ENCODE data around the gene SCGB1D2. TPM values are rescaled to one million over a fixed set of nuclear protein-coding genes. Genes with fewer than 3 reads are reported as not detected.

The SCGB1D2 gene
- total and polyA plus RNA-seq, 4 donors = not detected

DNA sequence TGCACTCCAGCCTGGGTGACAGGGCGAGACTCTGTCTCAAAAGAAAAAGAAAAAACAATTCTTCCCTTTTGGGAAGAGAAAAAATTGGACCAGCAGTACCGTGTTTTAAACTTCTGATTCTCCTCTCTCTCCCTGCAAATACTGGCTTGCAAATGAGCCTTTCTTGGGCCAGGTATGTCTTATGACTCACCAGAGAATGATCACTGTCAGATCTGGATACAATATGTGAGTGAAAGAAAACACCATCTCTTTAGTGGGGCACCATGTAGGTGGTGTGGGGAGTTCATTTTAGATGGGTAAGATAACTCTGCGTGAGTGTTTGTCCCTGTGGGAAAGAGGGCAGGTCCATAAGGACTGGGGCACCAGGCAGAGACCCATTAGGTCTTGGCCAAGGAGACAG, 25.5 kb downstream of the SCGB1D2 start:
- H3K4me1 ChIP-seq (ENCODE audit: control insufficient read depth in 1 of 2, insufficient read depth in 2 of 2, low read length in 2 of 2) = no peaks in the 10 kb centered on the region
- ATAC-seq (ENCODE audit: low FRiP score) (no peak), DNase-seq (no peak)
- no peaks in the 10 kb centered on the region for H3K9me3 ChIP-seq (ENCODE audit: control insufficient read depth, low read length)
- 54 to 75% methylated on average over 3 of the region's 3 CpGs for WGBS, 2 donors
- H3K27me3 ChIP-seq (ENCODE audit: control insufficient read depth in 1 of 2, insufficient read depth in 2 of 2, low read length in 1 of 2) = peaks cover 0 to 3% of the 10 kb centered on the region in 2 donors
- no peak overlapping the region for H3K4me3 ChIP-seq (ENCODE audit: low read length in 2 of 2)
- no peaks in the 10 kb centered on the region for H3K36me3 ChIP-seq (ENCODE audit: control insufficient read depth in 1 of 2, insufficient read depth in 2 of 2, low read length in 1 of 2)
- intact Hi-C loops (cut with DNase I) = no loop called here
- H3K27ac ChIP-seq (ENCODE audit: low read depth in 1 of 2, low read length in 2 of 2) = no peak overlapping the region

DNA sequence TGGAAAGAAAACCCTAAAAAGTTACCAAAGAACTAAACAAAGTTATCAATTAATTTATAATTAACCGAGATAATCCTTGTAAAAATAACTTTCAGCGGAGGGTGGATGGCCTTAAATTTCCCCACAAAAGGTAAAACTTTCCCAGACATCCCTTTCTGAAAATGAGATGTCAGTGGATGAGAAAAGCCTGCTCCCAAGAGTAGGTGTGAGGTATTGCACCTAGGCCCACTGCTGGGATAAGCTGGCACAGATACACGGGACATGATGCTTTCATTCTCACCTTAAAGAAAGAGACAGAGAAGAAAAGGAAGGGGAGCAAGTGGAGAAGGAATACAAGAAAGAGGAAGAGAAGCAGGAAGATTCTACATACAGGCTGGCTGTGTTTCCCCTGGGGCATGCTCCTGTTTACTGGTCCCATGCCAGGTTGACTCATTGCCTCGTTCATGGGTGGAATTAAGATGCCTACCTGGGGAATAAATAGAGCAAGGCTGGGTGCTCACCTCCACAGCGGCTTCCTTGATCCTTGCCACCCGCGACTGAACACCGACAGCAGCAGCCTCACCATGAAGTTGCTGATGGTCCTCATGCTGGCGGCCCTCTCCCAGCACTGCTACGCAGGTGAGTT, 27.7 kb downstream of the SCGB1D2 start, which contains the start of gene SCGB2A2:
TSS of gene SCGB2A2 (plus strand) at position 505 of the 625 bp plus-strand sequence. CDS start at position 564, 59 bp downstream.
- ATAC-seq (ENCODE audit: low FRiP score) (no peak), DNase-seq (no peak)
- Histone ChIP-seq H3K4me1 (ENCODE audit: control insufficient read depth in 1 of 2, insufficient read depth in 2 of 2, low read length in 2 of 2) (no peaks in the 10 kb centered on the region), H3K9me3 (ENCODE audit: control insufficient read depth, low read length) (no peaks in the 10 kb centered on the region), H3K27ac (ENCODE audit: low read depth in 1 of 2, low read length in 2 of 2) (no peak within 1 kb of the TSS), H3K36me3 (ENCODE audit: control insufficient read depth in 1 of 2, insufficient read depth in 2 of 2, low read length in 1 of 2) (no peaks in the 10 kb centered on the region), H3K27me3 (ENCODE audit: control insufficient read depth in 1 of 2, insufficient read depth in 2 of 2, low read length in 1 of 2) (peaks cover 0 to 3% of the 10 kb centered on the region in 2 donors), H3K4me3 (ENCODE audit: low read length in 2 of 2) (no peak within 1 kb of the TSS)
- 72 to 73% methylated on average over 10 of the region's 10 CpGs for WGBS, 2 donors
- intact Hi-C loops (cut with DNase I) = no loop called here

DNA sequence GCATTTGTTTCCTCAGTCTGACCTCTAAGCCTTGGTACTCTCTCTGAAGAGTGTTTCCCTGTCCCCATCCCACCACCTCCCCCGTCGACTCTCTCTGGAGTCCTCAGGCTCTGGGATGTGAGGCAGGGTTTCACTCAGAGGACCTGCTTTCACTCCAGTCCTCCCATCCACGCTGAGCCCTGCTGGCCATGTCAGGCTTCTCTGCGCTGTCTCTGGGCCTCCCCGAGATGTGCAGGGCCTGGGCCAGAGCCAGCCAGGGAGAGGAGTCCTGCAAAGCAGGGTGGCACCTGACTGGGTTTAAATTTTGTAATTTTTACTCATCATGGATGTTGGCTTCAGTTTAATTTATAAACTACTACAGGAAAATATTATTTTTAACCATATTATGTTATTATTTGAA, 31.2 kb downstream of the SCGB1D2 start:
- H3K4me1 ChIP-seq (ENCODE audit: control insufficient read depth in 1 of 2, insufficient read depth in 2 of 2, low read length in 2 of 2) = no peaks in the 10 kb centered on the region
- WGBS, 2 donors = 73% methylated on average over 5 of the region's 5 CpGs

DNA sequence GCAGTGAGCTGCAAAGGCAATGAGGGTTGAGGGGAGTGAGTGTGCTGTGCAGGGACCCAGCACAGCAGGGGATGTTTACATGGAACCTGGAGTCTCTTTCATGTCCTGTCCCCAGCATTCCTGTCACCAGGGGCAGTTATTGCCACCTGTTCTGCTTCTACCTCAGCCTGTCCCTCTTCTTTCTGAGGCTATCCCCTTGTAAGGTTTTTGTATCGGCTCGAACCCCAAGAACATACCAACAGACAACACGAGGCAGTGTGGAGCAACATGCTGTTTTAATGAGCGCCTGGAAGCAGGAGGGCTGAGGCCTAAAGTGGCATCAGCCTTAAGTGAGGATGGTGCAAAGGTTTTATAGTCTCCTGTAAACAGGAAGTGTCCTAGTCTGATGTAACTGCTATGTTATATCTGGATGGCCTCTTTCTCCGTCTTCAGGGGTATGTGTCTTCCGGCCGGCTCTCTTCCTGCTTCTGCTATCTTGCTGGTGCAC, 31.8 kb downstream of the SCGB1D2 start:
- no peak overlapping the region for H3K4me3 ChIP-seq (ENCODE audit: low read length in 2 of 2)
- H3K4me1 ChIP-seq (ENCODE audit: control insufficient read depth in 1 of 2, insufficient read depth in 2 of 2, low read length in 2 of 2) = no peaks in the 10 kb centered on the region
- H3K27ac ChIP-seq (ENCODE audit: low read depth in 1 of 2, low read length in 2 of 2) = no peak overlapping the region
- WGBS, 2 donors = 77 to 78% methylated on average over 7 of the region's 7 CpGs
- ATAC-seq (ENCODE audit: low FRiP score) (no peak), DNase-seq (no peak)
- no peaks in the 10 kb centered on the region for H3K9me3 ChIP-seq (ENCODE audit: control insufficient read depth, low read length)
- no peaks in the 10 kb centered on the region for H3K27me3 ChIP-seq (ENCODE audit: control insufficient read depth in 1 of 2, insufficient read depth in 2 of 2, low read length in 1 of 2)
- no peaks in the 10 kb centered on the region for H3K36me3 ChIP-seq (ENCODE audit: control insufficient read depth in 1 of 2, insufficient read depth in 2 of 2, low read length in 1 of 2)
- intact Hi-C loops (cut with DNase I) = no loop called here

More for the DNA sequence above, 31.2 kb downstream of the SCGB1D2 start:
- Histone ChIP-seq H3K36me3 (ENCODE audit: control insufficient read depth in 1 of 2, insufficient read depth in 2 of 2, low read length in 1 of 2) (no peaks in the 10 kb centered on the region), H3K4me3 (ENCODE audit: low read length in 2 of 2) (no peak overlapping the region), H3K27me3 (ENCODE audit: control insufficient read depth in 1 of 2, insufficient read depth in 2 of 2, low read length in 1 of 2) (no peaks in the 10 kb centered on the region), H3K27ac (ENCODE audit: low read depth in 1 of 2, low read length in 2 of 2) (no peak overlapping the region), H3K9me3 (ENCODE audit: control insufficient read depth, low read length) (no peaks in the 10 kb centered on the region)
- intact Hi-C loops (cut with DNase I) = no loop called here
- ATAC-seq (ENCODE audit: low FRiP score) = no peak
- no peak for DNase-seq

DNA sequence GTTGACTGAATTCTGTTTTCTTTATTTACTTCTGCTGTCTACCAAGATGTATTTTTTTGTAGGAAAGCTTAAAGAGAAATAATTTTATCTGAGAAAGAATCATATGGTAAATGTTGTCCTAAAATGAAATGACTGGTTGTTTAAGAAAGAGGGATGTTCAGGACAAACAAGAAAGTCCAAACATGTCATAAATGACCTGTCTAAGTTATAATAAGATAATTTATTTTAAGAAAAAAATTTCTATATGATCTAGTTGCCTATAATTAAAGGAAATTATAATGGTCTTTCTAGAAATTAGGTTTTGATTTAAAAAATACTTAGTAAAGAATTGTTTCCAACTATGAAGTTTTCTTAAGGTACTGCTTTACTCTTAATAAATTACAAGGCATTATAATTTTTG, 38.4 kb downstream of the SCGB1D2 start:
- DNase-seq = no peak
- Histone ChIP-seq H3K9me3 (ENCODE audit: control insufficient read depth, low read length) (no peaks in the 10 kb centered on the region), H3K27me3 (ENCODE audit: control insufficient read depth in 1 of 2, insufficient read depth in 2 of 2, low read length in 1 of 2) (no peaks in the 10 kb centered on the region), H3K36me3 (ENCODE audit: control insufficient read depth in 1 of 2, insufficient read depth in 2 of 2, low read length in 1 of 2) (no peaks in the 10 kb centered on the region), H3K4me1 (ENCODE audit: control insufficient read depth in 1 of 2, insufficient read depth in 2 of 2, low read length in 2 of 2) (no peaks in the 10 kb centered on the region), H3K4me3 (ENCODE audit: low read length in 2 of 2) (no peak overlapping the region), H3K27ac (ENCODE audit: low read depth in 1 of 2, low read length in 2 of 2) (no peak overlapping the region)
- intact Hi-C loops (cut with DNase I) = no loop called here
- no peak for ATAC-seq (ENCODE audit: low FRiP score)

Other genes starting within 250 kb of the SCGB1D2 start
- 10 to 100 TPM; 17.8 to 19.8 TPM for gene INCENP, start 118.2 kb upstream of the SCGB1D2 start, total RNA-seq
- gene INCENP, start 118.2 kb upstream of the SCGB1D2 start, polyA plus RNA-seq = 1 to 10 TPM; 3.5 to 7.2 TPM
- not detected for gene SCGB1D1, start 52.0 kb upstream of the SCGB1D2 start, total RNA-seq
- not detected for gene SCGB1D1, start 52.0 kb upstream of the SCGB1D2 start, polyA plus RNA-seq
- gene SCGB2A1, start 33.6 kb upstream of the SCGB1D2 start, total RNA-seq = not detected
- not detected for gene SCGB2A1, start 33.6 kb upstream of the SCGB1D2 start, polyA plus RNA-seq
- not detected for gene SCGB2A2, start 27.9 kb downstream of the SCGB1D2 start, total RNA-seq
- under 1 TPM in 1 of 2 donors, not detected in 1; 0.38 TPM for gene SCGB2A2, start 27.9 kb downstream of the SCGB1D2 start, polyA plus RNA-seq
- gene SCGB1D4, start 56.8 kb downstream of the SCGB1D2 start, total RNA-seq = not detected
- gene SCGB1D4, start 56.8 kb downstream of the SCGB1D2 start, polyA plus RNA-seq = not detected
- 10 to 100 TPM in 1 of 2 donors, 1 to 10 TPM in 1; 7.3 to 10.8 TPM for gene ASRGL1, start 95.2 kb downstream of the SCGB1D2 start, total RNA-seq
- gene ASRGL1, start 95.2 kb downstream of the SCGB1D2 start, polyA plus RNA-seq = 1 to 10 TPM; 3.0 to 4.3 TPM
- gene SCGB1A1, start 176.8 kb downstream of the SCGB1D2 start, total RNA-seq = not detected
- gene SCGB1A1, start 176.8 kb downstream of the SCGB1D2 start, polyA plus RNA-seq = 1 to 10 TPM in 1 of 2 donors, under 1 TPM in 1; 0.61 to 5.0 TPM